Activated naive CD8-positive, alpha-beta T cell treated with anti-CD3 and anti-CD28 coated beads for 36 hours (primary cell): Measurements from ENCODE around the gene ANKLE2. TPM values are rescaled to one million over a fixed set of nuclear protein-coding genes. Genes with fewer than 3 reads are reported as not detected.
A peak's percentile ranks its signal among the peaks of the same experiment; 100 is the strongest.
"Not testable (repeated sequence)": the region's sequence is repeated elsewhere in the genome, so short reads cannot be mapped to it uniquely, and the experiment has no call there.

Experiments
- DNase-seq: peaks from one replicate; pipeline ENCODE4 v3.0.0; 2021
- H3K27ac Mint-ChIP-seq: one replicate; pipeline ENCODE4 v1.8.0; 2022; ENCODE audit warnings: mild to moderate bottlenecking, moderate library complexity, mixed read lengths
- H3K27me3 Mint-ChIP-seq: one replicate; pipeline ENCODE4 v1.8.0; 2022; ENCODE audit warnings: mild to moderate bottlenecking, mixed read lengths
- H3K36me3 Mint-ChIP-seq: one replicate; pipeline ENCODE4 v1.8.0; 2021; ENCODE audit warnings: mild to moderate bottlenecking, mixed read lengths
- H3K4me1 Mint-ChIP-seq: one replicate; pipeline ENCODE4 v1.8.0; 2021; ENCODE audit warnings: mixed read lengths
- H3K4me3 Mint-ChIP-seq: one replicate; pipeline ENCODE4 v1.8.0; 2022; ENCODE audit warnings: mild to moderate bottlenecking, moderate library complexity, mixed read lengths
- H3K9me3 Mint-ChIP-seq: one replicate; pipeline ENCODE4 v1.8.0; 2022; ENCODE audit warnings: mixed read lengths
- total RNA-seq, 2 experiments: library from RNA; stranded (reverse); gene quantifications; one replicate each; pipeline ENCODE4 v1.2.3, GENCODE V29; 2021

ANKLE2 gene
- total RNA-seq, 2 experiments from 2014 or later = 84.5 to 84.8 TPM

GRCh38 chr12:132787877-132788276 lies 26.2 kb upstream of the ANKLE2 start:
- no peak for DNase-seq
- Mint-ChIP-seq H3K4me3 (no peak overlapping the region), H3K27ac (peak overlapping the region; percentile 54), H3K36me3 (peaks cover 39% of the 10 kb centered on the region), H3K9me3 (no peaks in the 10 kb centered on the region), H3K27me3 (no peaks in the 10 kb centered on the region), H3K4me1 (no peaks in the 10 kb centered on the region)

GRCh38 chr12:132786192-132786591 lies 24.6 kb upstream of the ANKLE2 start:
- Mint-ChIP-seq H3K9me3 (no peaks in the 10 kb centered on the region), H3K4me3 (no peak overlapping the region), H3K36me3 (peaks cover 36% of the 10 kb centered on the region)

GRCh38 chr12:132784580-132784979 lies 22.9 kb upstream of the ANKLE2 start:
- no peak overlapping the region for H3K27ac Mint-ChIP-seq
- no peaks in the 10 kb centered on the region for H3K4me1 Mint-ChIP-seq

More at GRCh38 chr12:132786192-132786591, 24.6 kb upstream of the ANKLE2 start:
- H3K27ac Mint-ChIP-seq = no peak overlapping the region
- DNase-seq = no peak
- no peaks in the 10 kb centered on the region for H3K4me1 Mint-ChIP-seq
- H3K27me3 Mint-ChIP-seq = no peaks in the 10 kb centered on the region

GRCh38 chr12:132783917-132784531 lies 22.4 kb upstream of the ANKLE2 start:
- peaks cover 37% of the 10 kb centered on the region for H3K36me3 Mint-ChIP-seq
- H3K27ac Mint-ChIP-seq = no peak overlapping the region
- DNase-seq = no peak
- H3K27me3 Mint-ChIP-seq = no peaks in the 10 kb centered on the region
- H3K4me3 Mint-ChIP-seq = no peak overlapping the region
- no peaks in the 10 kb centered on the region for H3K4me1 Mint-ChIP-seq
- no peaks in the 10 kb centered on the region for H3K9me3 Mint-ChIP-seq

More at GRCh38 chr12:132784580-132784979, 22.9 kb upstream of the ANKLE2 start:
- no peak overlapping the region for H3K4me3 Mint-ChIP-seq
- DNase-seq = no peak
- peaks cover 41% of the 10 kb centered on the region for H3K36me3 Mint-ChIP-seq
- no peaks in the 10 kb centered on the region for H3K27me3 Mint-ChIP-seq
- no peaks in the 10 kb centered on the region for H3K9me3 Mint-ChIP-seq

- no peaks in the 10 kb centered on the region for H3K4me1 Mint-ChIP-seq
- DNase-seq = no peak
- H3K27ac Mint-ChIP-seq = no peak overlapping the region
- peaks cover 24% of the 10 kb centered on the region for H3K36me3 Mint-ChIP-seq
- H3K27me3 Mint-ChIP-seq = no peaks in the 10 kb centered on the region
- H3K4me3 Mint-ChIP-seq = no peak overlapping the region
- no peaks in the 10 kb centered on the region for H3K9me3 Mint-ChIP-seq
These were observed 20.3 kb upstream of the ANKLE2 start for GRCh38 chr12:132781938-132782337.

- Mint-ChIP-seq H3K27ac (no peak overlapping the region), H3K36me3 (peaks cover 25% of the 10 kb centered on the region), H3K4me3 (no peak overlapping the region), H3K4me1 (peaks cover 2% of the 10 kb centered on the region), H3K27me3 (no peaks in the 10 kb centered on the region), H3K9me3 (no peaks in the 10 kb centered on the region)
- DNase-seq = no peak
These were observed 18.2 kb upstream of the ANKLE2 start for GRCh38 chr12:132779781-132780353.

- Mint-ChIP-seq H3K4me3 (no peak overlapping the region), H3K9me3 (no peaks in the 10 kb centered on the region), H3K27me3 (no peaks in the 10 kb centered on the region), H3K36me3 (peaks cover 22% of the 10 kb centered on the region), H3K4me1 (peaks cover 13% of the 10 kb centered on the region), H3K27ac (no peak overlapping the region)
- DNase-seq = no peak
These were observed 16.0 kb upstream of the ANKLE2 start for GRCh38 chr12:132777614-132778013.

GRCh38 chr12:132776816-132777568 lies 15.4 kb upstream of the ANKLE2 start:
- H3K9me3 Mint-ChIP-seq = no peaks in the 10 kb centered on the region
- peaks cover 22% of the 10 kb centered on the region for H3K36me3 Mint-ChIP-seq
- peaks cover 18% of the 10 kb centered on the region for H3K4me1 Mint-ChIP-seq
- no peak for DNase-seq
- H3K27me3 Mint-ChIP-seq = no peaks in the 10 kb centered on the region
- H3K4me3 Mint-ChIP-seq = no peak overlapping the region
- peak overlapping the region; percentile 29 for H3K27ac Mint-ChIP-seq

GRCh38 chr12:132776230-132776625 lies 14.6 kb upstream of the ANKLE2 start:
- not testable (repeated sequence) for DNase-seq, H3K27me3 Mint-ChIP-seq, H3K9me3 Mint-ChIP-seq, H3K4me3 Mint-ChIP-seq, H3K27ac Mint-ChIP-seq
- H3K4me1 Mint-ChIP-seq = peaks cover 25% of the 10 kb centered on the region
- peaks cover 27% of the 10 kb centered on the region for H3K36me3 Mint-ChIP-seq

- H3K4me1 Mint-ChIP-seq = peaks cover 27% of the 10 kb centered on the region
- no peak overlapping the region for H3K27ac Mint-ChIP-seq
- H3K36me3 Mint-ChIP-seq = peaks cover 27% of the 10 kb centered on the region
- H3K4me3 Mint-ChIP-seq = no peak overlapping the region
- H3K27me3 Mint-ChIP-seq = no peaks in the 10 kb centered on the region
- no peak for DNase-seq
- H3K9me3 Mint-ChIP-seq = no peaks in the 10 kb centered on the region
These were observed 14.0 kb upstream of the ANKLE2 start for GRCh38 chr12:132775502-132776229.

GRCh38 chr12:132774646-132775275 lies 13.1 kb upstream of the ANKLE2 start:
- no peak for DNase-seq
- Mint-ChIP-seq H3K36me3 (peaks cover 25% of the 10 kb centered on the region), H3K27me3 (no peaks in the 10 kb centered on the region), H3K4me1 (peaks cover 33% of the 10 kb centered on the region), H3K27ac (peak overlapping the region; percentile 40), H3K9me3 (no peaks in the 10 kb centered on the region), H3K4me3 (no peak overlapping the region)

- no peak overlapping the region for H3K4me3 Mint-ChIP-seq
- DNase-seq = no peak
- H3K36me3 Mint-ChIP-seq = peaks cover 25% of the 10 kb centered on the region
- no peaks in the 10 kb centered on the region for H3K27me3 Mint-ChIP-seq
- H3K9me3 Mint-ChIP-seq = no peaks in the 10 kb centered on the region
- H3K4me1 Mint-ChIP-seq = peaks cover 39% of the 10 kb centered on the region
- H3K27ac Mint-ChIP-seq = no peak overlapping the region
These were observed 12.5 kb upstream of the ANKLE2 start for GRCh38 chr12:132774159-132774558.

GRCh38 chr12:132773077-132773955 lies 11.7 kb upstream of the ANKLE2 start:
- Mint-ChIP-seq H3K27me3 (peaks cover 2% of the 10 kb centered on the region), H3K4me1 (peaks cover 46% of the 10 kb centered on the region), H3K4me3 (no peak overlapping the region), H3K27ac (no peak overlapping the region), H3K9me3 (no peaks in the 10 kb centered on the region), H3K36me3 (peaks cover 31% of the 10 kb centered on the region)
- no peak for DNase-seq

GRCh38 chr12:132772606-132773005 lies 11.0 kb upstream of the ANKLE2 start:
- H3K27ac Mint-ChIP-seq = no peak overlapping the region
- H3K36me3 Mint-ChIP-seq = peaks cover 34% of the 10 kb centered on the region
- peaks cover 5% of the 10 kb centered on the region for H3K27me3 Mint-ChIP-seq
- no peaks in the 10 kb centered on the region for H3K9me3 Mint-ChIP-seq
- DNase-seq = no peak
- H3K4me3 Mint-ChIP-seq = no peak overlapping the region
- peaks cover 52% of the 10 kb centered on the region for H3K4me1 Mint-ChIP-seq
